Right atrium auricular region (tissue), 2 donors: ENCODE data around the gene ULBP2. TPM values are rescaled to one million over a fixed set of nuclear protein-coding genes. Genes with fewer than 3 reads are reported as not detected.
A peak's percentile ranks its signal among the peaks of the same experiment; 100 is the strongest.
"Not testable (repeated sequence)": the region's sequence is repeated elsewhere in the genome, so short reads cannot be mapped to it uniquely, and the experiment has no call there.

Experiments
- DNase-seq: peaks from one replicate; pipeline ENCODE4 v3.0.0-alpha.2; 2019; ENCODE audit warnings: low spot score
- H3K27ac ChIP-seq, 2 donors: fragments of 200-600 bp; sonication (generic); 1 replicate in 1 of 2; 2 replicates in 1 of 2; pipeline ENCODE4 v1.5.1; 2016 to 2019
- H3K27me3 ChIP-seq, 2 donors: fragments of 200-600 bp; sonication (generic); one replicate each; pipeline versions ENCODE4 v1.5.1 to v1.6.0; 2017 to 2019
- H3K36me3 ChIP-seq: fragments of 200-600 bp; sonication (generic); one replicate; pipeline ENCODE4 v1.5.1; 2016
- H3K4me1 ChIP-seq, 2 donors: fragments of 200-600 bp; sonication (generic); one replicate each; pipeline versions ENCODE4 v1.5.1 to v1.6.0; 2017 to 2019
- H3K4me3 ChIP-seq, 2 donors: fragments of 200-600 bp; sonication (generic); 1 replicate in 1 of 2; 2 replicates in 1 of 2; pipeline ENCODE4 v1.5.1; 2017 to 2019; ENCODE audit warnings: mild to moderate bottlenecking in 1 of 2, moderate library complexity in 1 of 2
- H3K9me3 ChIP-seq, 2 donors: fragments of 200-600 bp; sonication (generic); one replicate each; pipeline ENCODE4 v1.5.1; 2019
- total RNA-seq, 2 donors: library from RNA; depleted of rRNA; stranded (reverse); fragments of >200 nt; gene quantifications; one replicate each; pipeline ENCODE4 v1.1.0, GENCODE V29; 2016
- TF ChIP-seq, protein P1 (sequence below), 2 donors: fragments of 200-600 bp; sonication (generic); IDR thresholded peaks; one replicate each; pipeline ENCODE4 v1.5.1; 2019; ENCODE audit warnings: antibody characterized with exemption in 2 of 2

The ULBP2 gene
- total RNA-seq, 2 donors from 2014 or later: 0.82 to 2.4 TPM

DNA sequence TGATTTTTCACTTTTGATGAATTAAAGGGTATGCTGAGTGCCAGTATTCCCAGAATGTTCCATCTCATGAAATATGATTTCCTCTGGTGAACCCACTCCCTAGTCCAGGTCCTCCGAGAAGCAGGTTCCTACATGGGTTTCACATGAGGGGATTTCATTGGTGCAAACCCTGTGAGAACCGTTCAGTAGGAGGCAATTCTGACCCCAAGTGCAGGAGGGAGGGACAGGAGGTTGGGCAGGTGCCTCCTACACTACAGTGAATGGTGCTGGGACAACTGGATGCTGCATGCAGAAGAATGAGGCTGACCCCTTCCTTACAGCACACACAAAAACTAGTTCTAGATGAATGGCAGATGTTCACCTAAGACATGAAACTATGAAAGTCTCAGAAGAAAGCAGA is 5.1 kb upstream of the ULBP2 start:
- H3K4me1 ChIP-seq: peaks cover 0 to 21% of the 10 kb centered on the region in 2 donors
- peaks cover 32 to 40% of the 10 kb centered on the region in 2 donors for H3K27me3 ChIP-seq
- H3K36me3 ChIP-seq: no peaks in the 10 kb centered on the region
- TF ChIP-seq, protein P1, sequence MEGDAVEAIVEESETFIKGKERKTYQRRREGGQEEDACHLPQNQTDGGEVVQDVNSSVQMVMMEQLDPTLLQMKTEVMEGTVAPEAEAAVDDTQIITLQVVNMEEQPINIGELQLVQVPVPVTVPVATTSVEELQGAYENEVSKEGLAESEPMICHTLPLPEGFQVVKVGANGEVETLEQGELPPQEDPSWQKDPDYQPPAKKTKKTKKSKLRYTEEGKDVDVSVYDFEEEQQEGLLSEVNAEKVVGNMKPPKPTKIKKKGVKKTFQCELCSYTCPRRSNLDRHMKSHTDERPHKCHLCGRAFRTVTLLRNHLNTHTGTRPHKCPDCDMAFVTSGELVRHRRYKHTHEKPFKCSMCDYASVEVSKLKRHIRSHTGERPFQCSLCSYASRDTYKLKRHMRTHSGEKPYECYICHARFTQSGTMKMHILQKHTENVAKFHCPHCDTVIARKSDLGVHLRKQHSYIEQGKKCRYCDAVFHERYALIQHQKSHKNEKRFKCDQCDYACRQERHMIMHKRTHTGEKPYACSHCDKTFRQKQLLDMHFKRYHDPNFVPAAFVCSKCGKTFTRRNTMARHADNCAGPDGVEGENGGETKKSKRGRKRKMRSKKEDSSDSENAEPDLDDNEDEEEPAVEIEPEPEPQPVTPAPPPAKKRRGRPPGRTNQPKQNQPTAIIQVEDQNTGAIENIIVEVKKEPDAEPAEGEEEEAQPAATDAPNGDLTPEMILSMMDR (IDR thresholded peaks at IDR 0.05): no peak
- no peak for DNase-seq
- no peaks in the 10 kb centered on the region for H3K9me3 ChIP-seq
- H3K4me3 ChIP-seq: no peak overlapping the region
- no peak overlapping the region for H3K27ac ChIP-seq

DNA sequence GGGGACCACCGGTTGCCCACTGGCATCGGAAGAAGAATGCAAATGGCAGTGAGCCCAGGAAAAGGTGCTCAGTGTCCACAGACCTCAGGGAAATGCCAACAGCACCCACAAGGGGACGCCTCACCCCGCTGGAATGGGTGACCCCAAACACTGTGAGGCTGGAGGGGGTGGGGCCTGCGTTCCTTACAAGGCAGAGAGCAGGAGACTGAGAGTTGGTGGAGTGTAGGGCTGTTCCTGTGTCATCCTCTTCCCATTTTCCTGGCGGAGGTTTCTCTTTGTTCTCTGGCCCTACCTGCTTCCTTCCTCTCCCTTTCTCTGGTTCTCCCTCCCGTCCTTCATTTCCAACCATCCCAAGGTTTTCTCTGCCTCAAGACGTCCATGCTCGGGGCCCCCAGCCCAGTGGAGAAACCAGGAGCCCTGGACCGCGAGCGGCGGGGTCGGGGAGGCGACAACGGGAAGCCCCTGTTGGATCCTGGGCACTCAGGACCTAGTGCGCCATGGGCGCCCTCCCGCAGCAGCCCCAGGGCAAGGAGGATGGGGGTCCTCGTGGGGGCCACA is 3.7 kb upstream of the ULBP2 start:
- not testable (repeated sequence) for H3K27ac ChIP-seq, H3K36me3 ChIP-seq, DNase-seq, H3K9me3 ChIP-seq
- Histone ChIP-seq H3K4me1 (peaks cover 0 to 26% of the 10 kb centered on the region in 2 donors), H3K27me3 (peaks cover 32 to 40% of the 10 kb centered on the region in 2 donors), H3K4me3 (peak overlapping the region in 1 of 2 donors; percentile 46)

DNA sequence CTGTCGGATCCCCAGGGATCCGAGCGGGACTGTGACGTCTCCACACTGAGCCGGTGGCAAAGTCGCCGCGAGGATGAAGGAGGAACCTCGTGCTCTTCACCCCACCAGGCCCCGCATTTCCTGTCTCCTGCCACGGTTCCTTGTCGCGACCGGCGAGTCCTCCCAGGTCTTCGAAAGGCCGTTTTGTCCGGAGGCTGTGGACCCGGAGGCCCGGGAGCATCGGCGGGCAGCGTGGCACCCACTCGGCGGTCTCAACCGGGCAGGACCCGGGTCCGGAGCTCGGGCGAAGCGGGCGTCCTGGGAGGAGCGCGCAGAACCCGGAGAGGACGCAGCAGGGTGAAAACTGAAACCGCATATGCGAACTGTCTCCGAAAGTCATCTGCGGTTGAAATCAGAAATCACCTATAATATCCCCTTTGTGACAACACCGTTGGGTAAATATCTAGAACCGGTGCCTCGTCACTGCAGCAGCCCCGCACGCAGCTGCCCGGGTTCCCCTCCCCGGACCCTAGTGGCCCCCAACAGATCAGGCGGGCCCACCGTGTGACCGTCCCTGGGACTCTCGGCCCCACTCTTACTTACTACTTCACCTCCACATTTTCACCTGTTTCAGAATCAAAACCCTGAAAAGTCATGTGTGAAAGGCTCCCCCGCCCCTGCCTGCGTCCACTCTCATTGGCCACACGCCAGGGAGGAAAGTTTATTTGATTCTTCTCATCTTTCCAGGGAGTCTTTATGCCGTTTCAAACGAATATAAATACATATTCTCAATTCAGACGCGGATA is 3.1 kb upstream of the ULBP2 start:
- peak; percentile 58 for DNase-seq

DNA sequence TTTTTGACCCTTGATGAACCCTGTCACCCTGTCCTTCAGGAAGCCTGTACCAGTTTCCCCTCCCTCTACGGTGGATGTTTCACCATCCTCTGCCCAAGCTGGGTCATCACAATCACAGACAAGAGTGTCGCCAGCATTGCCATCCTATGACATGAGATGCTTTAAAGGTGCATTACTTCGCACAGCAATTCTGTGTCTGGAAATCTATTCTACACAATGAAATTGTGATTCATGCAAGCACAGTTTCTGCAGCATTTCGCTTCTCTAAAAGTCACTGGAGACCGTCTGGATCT is 2.5 kb upstream of the ULBP2 start:
- Histone ChIP-seq H3K4me1 (peaks cover 0 to 26% of the 10 kb centered on the region in 2 donors), H3K36me3 (no peaks in the 10 kb centered on the region), H3K4me3 (no peak overlapping the region), H3K27me3 (peaks cover 32 to 40% of the 10 kb centered on the region in 2 donors), H3K9me3 (no peaks in the 10 kb centered on the region), H3K27ac (no peak overlapping the region)
- TF ChIP-seq, protein P1 (IDR thresholded peaks at IDR 0.05): no peak
- DNase-seq: no peak

More for the DNA sequence above, 3.1 kb upstream of the ULBP2 start:
- Histone ChIP-seq H3K4me3 (peak overlapping the region in 1 of 2 donors; percentile 46), H3K4me1 (peaks cover 0 to 26% of the 10 kb centered on the region in 2 donors), H3K27ac (no peak overlapping the region), H3K9me3 (no peaks in the 10 kb centered on the region), H3K27me3 (peaks cover 32 to 40% of the 10 kb centered on the region in 2 donors), H3K36me3 (no peaks in the 10 kb centered on the region)
- TF ChIP-seq, protein P1 (IDR thresholded peaks at IDR 0.05): no peak

DNA sequence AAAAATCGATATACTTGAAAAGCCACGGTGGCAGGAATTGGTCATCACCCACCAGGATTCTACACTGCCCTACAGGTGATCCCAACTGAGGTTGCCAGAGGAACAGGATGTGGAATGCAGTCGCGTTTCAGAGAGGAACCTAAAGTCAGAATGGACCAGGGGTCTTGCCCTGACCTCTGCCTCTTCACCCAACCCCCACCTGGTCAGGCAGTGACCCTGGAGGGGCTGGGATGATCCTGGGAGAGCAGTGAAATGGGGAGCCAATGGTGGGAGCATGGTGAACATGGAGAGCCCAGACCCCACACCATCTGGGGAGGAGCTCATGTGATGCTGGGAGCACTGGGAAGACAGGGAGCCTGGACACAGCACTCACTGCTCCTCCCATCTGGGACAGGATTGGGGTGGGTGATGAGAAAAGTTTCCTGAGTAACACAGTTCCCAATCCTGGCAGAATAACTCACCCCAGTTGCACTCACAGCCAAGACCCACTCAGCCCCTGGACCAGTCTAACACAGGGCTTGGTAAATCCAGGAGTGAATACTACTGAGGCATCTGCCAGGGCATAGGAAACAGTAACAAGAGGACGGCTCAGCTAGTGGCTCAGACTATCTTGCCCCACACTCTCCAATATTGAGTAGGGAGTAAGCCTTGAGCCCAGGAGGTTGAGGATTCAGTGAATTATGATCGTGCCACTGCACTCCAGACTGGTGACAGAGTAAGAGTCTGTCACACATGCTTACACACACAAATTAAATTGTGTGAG is 1.7 kb upstream of the ULBP2 start:
- peaks cover 28 to 40% of the 10 kb centered on the region in 2 donors for H3K27me3 ChIP-seq
- no peaks in the 10 kb centered on the region for H3K9me3 ChIP-seq
- peak; percentile 51 for DNase-seq
- no peaks in the 10 kb centered on the region for H3K36me3 ChIP-seq
- H3K4me3 ChIP-seq: no peak overlapping the region
- TF ChIP-seq, protein P1 (IDR thresholded peaks at IDR 0.05): no peak
- H3K27ac ChIP-seq: no peak overlapping the region
- peaks cover 0 to 26% of the 10 kb centered on the region in 2 donors for H3K4me1 ChIP-seq

DNA sequence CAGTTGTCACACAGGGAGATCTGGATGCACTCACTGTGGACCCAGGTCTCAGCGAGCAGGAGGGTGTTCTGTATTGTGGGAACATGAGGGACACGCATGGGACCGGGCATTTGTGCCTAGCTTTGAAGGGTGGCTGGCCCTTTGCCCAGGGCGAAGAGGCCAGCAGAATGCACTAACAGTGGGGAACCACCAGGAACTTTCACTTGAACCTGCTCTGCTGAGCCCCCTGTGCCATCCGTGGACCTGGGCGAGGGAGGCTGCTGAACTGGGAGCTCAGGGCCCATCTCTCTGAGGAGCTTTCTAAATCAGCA is 1.2 kb upstream of the ULBP2 start:
- peaks cover 28 to 40% of the 10 kb centered on the region in 2 donors for H3K27me3 ChIP-seq
- TF ChIP-seq, protein P1 (IDR thresholded peaks at IDR 0.05): no peak
- no peaks in the 10 kb centered on the region for H3K9me3 ChIP-seq
- no peak overlapping the region for H3K27ac ChIP-seq
- H3K4me3 ChIP-seq: no peak overlapping the region
- H3K36me3 ChIP-seq: no peaks in the 10 kb centered on the region
- H3K4me1 ChIP-seq: peaks cover 0 to 26% of the 10 kb centered on the region in 2 donors
- DNase-seq: peak; percentile 52
